HG02870 (cell line): ENCODE measurements around the gene TOR4A.

Experiments used
- ATAC-seq: cut with Tn5 transposase; IDR thresholded peaks from one replicate; pipeline ENCODE4 v1.9.1; 2021; ENCODE audit warnings: mild to moderate bottlenecking, moderate library complexity; ENCODE audit not compliant: unreplicated experiment

The TOR4A gene

DNA sequence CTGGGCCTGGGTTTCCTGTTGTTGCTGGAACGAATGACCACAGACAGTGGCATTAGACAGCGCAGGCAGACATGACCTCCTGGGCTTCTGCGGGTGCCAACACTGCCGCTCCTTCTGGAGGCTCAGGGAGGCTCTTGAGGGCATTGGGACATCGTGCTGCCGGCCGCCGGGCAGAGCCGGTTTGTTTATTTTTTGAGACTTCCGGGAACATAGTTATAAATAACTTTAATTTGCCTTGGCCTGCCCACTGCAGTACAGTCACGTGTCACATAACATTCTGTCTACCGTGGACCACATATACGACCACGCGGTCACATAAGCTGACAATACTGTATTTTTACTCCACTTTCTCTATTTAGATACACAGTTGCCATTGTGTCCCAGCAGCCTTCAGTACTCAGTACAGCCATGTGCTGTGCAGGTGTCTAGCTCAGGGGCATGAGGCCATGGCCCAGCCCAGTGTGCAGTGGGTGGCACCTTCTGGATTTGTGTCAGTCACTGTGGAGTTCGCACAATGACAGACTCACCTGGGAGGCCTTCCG is 8.2 kb upstream of the TOR4A start:
- no peak for ATAC-seq

DNA sequence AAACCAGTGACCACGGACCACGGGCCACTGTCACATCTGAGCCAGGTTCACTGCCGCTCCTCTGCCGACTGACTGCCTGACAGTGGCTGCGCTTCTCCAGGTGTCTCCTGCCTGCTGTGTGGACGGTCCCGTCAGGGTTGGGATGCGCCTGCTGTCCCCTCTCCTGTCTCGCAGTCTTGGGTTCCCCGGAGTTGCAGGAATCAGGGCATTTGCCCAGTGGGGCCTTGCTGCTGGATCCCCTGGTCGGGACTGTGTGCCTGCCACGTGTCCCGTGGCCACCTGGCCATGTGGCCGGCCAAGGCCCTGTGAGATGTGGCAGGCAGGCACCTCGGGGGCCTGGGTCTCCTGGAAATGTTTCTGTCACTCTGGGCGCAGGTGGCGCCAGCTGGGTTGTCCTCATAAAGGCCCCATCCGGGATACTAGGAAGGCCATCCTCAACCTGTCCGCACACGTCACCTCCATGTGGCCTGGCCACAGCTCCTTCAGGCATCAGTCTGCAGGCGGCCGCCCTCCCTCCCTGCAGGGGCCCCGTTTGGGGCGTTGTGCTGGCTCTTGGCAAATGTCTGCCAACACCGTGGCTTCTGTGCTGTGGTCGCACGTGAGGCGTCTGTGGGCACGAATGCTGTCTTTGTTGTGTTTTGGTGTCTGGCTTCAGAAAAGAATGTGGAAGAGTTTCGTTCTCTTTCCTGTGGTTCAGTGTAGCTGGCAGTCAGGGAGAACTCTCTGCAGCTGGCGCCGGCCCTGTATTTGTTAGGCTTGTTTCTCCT is 6.4 kb upstream of the TOR4A start:
- ATAC-seq: no peak

DNA sequence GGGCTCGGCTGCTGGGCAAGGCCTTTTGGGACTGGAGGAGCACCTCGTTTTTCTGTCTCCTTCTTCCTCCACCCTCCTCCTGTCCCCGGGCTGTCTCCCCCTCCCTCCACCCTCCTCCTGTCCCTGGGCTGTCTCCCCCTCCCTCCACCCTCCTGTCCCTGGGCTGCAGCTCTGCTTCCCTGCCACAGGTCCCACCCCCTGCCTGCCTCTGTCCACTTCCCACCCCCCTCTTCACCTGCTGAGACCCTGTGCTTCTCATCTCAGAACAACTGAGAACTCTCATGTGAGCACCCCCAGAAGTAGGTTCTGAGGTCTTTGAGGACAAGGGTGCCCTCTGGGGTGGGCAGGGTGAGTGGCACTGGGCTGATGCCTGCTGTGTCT is 5.8 kb upstream of the TOR4A start:
- no peak for ATAC-seq

DNA sequence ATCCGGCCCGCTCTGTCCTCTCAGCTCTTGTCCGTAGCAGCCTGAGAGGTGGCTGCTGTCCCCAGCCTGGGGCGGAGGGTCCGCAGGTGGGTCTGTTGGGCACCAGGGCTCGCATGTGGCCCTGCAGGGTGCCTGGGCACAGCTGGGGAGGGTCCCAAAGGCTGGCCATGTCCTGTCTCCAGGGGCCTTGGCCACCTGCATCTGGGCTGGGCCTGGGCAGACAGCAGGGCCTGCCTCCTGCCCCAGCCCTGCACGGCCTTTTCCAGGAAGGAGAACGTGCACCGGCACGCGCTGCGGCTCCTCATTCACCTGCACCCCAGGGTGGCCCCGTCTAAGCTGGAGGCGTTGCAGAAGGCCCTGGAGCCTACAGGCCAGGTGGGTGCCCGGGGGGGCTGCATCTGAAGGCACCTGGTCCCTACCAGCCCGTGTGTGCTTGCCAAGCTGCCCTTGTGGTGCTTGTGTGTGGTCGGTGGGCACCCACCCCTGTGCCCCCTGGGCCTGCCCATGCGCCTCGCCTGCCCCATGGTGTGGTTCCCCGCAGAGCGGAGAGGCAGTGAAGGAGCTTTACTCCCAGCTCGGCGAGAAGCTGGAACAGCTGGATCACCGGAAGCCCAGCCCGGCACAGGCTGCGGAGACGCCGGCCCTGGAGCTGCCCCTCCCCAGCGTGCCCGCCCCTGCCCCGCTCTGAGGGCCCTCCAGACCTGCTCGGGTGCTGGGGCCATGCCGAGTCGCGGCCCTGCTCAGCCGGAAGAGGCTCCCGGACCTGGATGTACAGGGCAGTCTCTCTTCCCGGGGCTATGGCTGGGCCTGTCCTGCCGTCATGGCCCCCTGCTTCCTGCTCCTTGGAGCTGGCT is 5.1 kb upstream of the TOR4A start:
- ATAC-seq: no peak

DNA sequence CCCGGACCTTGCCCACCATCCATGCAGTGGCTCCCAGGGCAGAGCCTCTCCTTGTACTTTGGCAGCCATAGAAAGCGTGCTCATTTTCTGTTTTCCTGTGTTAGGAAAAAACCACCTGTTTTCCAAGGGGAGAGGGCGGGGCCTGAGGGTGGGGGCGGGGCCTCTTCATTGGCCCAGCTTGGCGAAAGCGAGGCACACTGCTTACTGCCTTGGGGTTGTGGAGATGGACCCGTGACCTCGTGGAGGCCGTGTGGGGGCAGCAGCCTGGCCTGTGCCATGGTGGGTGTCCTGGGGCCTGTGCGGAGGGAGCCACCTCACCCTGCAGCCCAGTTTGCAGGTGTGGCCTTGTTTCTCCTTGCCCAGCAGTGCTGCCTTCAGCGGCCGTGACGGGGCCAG is 4.4 kb upstream of the TOR4A start:
- ATAC-seq: no peak

DNA sequence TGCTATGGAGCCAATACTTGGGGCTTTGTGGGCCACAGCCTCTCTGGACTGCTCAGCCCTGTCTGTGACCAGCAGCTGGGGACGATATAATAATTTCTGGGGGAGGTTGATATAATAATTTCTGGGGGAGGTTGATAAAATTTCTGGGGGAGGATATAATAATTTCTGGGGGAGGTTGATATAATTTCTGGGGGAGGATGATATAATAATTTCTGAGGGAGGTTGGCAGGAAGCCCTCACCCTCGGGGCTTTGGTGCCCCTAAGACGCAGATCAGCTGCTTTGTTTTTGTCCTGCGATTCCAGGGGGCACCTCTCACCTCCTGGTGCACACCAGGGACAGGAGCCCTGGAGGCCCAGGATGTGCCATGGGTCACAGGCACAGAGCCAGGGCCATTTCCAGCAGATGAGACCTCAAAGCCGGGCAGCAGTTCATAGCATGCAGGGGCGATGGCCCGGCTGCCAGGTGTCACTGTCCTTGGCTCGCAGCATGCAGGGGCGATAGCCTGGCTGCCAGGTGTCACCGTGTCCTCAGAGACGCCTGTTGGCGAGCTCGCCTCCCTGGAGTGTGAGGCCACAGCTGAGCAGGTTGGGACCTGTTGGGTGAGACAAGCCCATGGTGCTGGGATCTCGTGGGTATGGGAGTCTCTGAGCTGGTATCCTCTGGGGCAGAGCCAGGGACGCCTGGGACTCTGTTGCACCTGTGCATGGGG is 3.8 kb upstream of the TOR4A start:
- no peak for ATAC-seq

DNA sequence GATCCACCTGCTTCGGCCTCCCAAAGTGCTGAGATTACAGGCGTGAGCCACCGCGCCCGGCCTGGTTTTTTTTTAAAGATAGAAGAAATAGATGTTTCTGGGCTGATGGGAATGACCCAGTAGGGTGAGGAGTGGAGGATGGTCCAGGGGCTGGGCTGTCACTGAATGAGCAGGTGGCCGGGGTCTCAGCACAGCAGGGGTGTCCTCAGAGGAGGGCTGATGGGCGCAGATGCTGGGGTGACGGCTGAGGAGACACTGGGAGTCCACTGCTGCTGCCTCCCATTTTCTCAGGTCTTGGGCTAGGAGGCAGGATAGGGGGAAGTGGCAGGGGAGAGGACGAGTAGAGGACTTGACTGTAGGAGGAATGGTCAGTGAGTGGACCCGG is 2.3 kb upstream of the TOR4A start:
- no peak for ATAC-seq

DNA sequence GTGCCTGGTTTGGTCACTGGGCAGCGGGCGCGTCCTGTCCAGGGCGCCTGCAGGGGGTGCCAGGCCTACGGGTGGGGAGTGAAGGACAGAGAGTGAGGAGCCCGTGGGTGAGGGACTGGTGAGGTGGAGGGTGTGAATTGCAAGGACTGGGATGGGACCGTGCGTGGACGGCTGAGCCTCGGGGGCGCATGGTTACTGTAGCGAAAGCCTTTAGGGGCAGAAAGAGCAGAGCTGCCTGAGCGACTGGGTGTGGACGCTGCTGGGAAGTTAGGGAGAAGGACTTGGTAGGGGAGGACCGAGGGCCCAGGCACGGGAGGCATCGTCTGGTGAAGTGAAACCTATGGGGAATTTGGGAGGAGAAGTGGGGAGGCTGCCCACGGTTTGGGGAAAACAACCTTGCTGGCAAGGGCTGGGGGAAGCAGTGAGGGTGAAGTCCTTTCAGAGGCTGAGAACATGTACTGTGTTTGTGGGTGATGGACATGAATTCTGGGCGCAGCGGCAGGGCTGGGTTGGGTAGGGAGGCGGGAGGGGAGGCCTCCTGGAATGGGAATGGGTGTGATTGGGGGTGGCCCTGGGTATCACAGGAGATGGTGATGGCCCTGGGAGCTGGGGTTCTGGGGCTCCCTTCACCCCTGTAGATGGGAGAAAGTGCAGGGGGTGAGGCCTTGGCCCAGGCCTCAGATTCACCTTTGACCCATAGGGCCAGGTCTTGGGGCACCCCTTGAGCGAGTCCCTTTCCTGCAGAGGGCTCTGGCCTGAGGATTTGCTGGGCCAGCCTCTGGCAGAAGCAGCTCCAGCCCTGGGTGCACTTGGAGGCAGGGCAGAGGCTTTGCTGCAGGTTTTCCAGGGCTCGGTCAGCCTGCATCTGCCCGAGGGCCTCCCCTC is 1.7 kb upstream of the TOR4A start:
- ATAC-seq: no peak

DNA sequence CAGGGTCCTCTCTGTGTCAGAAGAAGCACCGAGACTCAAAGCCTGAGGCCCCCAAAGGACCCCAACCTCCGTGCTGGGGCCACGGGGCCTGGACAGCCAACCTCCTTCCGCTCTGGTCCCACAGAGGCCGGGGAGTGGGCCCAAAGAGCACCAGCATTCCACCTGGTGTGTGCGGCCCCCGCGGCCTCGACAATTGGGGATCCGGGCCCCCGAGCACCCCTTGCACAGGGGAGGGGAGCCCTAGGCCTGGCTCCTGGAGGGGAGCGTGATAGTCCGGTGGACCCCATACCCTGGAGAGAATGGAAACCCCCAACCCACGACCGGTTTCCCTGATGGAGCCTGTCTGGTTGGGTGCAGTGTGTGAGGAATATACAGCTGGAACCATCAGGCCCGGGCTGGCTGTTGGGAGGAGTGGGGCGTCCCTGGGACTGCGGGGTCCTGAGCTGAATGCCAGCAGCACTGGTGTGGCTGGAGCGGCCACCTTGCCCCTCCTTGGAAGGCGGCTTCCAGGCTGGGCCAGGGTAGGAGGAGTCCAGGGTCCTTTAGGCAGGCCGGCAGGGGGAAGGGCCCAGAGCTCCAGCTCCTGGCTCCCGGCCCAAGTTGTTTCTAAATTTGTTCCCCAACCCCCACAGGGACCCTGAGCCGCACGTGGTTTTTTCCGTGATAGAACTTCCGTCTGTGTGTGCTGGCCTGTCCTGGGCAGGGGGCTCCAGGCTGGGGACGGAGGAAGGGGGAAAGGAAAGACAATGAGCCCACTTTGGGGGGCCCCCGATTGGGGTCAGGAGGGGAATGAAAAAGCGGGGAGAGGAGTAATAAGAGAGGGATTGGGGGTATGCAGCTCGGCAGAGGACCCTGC is 825 bp upstream of the TOR4A start:
- ATAC-seq: no peak

DNA sequence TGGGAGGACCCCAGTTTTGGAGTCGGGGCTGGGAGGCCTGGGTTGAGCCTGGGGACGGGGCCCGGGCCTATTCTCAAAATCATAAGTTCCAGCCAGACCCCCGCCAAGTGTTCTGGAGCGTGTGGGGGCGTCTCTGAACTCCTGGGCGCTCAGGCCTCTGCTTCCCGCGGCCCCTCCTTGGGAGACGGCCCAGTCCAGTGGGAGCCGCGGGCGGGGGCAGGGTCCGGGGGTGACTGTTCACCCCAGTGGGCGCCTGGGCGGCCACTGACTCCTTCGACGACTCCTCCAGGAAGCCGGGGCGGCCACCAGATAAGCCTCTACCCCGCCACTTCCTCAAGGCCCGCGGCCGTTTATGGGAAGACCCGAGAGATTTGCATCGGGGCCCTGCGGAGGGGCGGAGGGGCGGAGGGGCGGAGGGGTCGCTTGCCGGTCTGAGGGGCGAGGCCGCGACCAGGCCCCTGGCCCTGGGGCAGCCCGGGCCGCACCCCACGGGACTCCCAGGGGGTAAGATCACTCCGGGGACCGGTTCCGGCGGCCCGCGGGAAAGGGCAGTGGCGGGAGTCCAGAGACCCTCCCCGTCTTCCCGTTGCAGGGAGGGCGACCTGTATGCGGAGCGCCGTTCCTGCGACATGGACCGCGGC is 655 bp downstream of the TOR4A start:
- no peak for ATAC-seq

DNA sequence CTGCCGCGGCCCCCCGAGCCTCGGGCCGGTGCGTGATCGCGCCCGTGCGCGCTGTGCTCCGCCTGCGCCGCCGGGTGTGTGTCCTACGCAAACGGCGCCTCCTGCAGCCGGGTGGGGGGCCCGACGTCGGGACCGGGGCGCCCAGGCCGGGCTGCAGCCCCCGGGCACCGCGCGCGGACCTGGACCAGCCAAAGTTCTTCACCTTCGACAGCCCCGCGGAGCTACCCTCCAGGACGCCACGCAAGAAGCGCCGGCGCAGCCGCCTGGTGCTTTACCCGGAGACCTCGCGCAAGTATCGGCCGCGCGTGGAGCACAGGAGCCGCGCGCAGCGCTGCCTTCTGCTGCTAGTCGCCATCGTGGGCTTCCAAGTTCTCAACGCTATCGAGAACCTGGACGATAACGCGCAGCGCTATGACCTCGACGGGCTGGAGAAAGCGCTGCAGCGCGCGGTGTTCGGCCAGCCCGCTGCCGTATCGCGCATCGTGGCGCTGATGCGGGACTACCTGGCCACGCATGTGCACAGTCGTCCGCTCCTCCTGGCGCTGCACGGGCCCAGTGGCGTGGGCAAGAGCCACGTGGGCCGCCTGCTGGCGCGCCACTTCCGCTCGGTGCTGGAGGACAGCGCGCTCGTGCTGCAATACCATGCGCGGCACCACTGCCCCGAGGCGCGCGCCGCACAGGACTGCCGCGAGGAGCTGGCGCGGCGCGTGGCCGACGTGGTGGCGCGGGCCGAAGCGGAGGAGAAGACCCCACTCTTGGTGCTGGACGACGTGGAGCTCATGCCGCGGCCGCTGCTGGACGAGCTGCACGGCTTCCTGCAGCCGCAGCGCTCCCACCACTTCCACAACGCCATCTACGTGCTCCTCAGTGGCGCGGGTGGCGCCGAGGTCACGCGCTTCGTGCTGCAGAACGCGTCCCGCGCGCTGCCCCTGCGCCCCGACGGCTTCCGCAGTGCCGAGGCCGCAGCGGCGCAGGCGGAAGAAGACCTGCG is 1.5 kb downstream of the TOR4A start:
- no peak for ATAC-seq

DNA sequence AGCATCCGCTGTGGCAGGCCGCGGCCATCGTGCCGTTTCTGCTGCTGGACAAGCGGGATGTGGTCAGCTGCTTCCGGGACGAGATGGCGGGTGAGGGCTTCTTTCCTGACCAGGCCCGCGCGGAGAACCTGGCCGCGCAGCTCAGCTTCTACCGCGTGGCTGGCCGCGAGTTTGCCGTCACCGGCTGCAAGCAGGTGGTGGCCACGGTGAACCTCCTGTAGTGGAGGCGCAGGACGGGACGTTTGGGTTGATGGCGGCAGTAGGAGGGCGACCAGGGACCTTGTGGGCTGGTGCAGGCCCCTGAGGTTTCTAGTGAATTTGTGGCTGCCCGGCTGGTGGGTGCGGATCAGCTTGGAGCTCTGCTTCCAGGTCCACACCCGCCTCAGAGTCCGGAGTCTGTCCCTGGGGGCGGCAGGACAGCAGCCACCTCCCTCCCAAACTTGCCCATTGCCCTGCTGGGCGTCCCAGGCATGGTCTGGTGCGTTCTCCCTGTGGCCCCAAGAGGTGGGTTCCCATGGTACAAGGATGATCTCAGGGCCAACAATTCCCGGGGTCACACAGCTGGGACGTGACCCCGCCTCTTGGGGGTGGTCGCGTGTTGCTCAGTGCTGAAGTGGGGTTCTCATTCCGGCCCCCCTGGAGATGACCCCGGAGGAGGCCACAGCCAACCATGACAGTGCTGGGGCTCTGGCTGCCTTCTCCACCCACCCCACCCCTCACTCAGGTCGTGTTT is 2.4 kb downstream of the TOR4A start:
- no peak for ATAC-seq

DNA sequence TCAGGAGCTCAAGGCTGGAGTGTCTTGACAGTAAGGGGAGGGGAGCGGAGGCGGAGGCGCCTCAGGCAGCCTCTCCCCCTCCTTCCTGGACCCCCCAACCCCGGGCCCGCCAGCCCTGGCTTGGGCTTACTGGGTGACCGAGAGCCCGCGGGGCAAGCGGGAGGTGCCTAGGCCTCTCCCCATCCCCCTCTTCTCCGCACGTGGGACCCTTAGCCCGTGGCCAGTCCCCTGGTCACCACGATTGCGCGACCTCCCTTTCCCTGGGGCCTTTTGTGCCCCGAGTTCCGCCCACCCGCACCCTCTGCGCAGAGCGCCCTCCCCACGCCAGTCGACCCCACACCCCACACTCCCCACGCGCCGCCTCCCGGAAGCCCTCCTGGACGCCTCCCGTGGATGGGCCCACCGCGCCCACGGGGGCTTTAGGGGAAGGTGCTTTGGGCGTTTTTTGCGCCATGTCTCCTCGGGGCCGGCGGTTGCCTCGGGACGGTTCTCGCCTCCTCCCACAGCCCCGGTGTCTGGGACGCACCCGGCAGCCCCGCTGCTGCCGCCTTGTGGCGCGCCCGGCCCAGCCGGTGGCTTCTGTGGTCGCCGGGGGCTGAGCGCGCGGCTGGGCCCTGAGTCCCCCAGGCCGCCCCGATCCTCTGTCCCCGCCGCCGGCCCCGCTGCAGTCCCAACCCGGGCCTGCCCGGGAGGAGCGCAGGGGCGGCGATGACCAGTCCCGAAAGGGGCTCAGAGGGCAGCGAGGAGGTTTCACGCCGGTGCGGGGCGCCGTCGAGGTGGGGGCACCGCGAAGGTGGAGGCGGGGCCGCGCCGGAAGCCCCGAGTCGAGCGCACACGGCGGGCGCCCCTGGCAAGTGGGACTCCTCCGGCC is 3.2 kb downstream of the TOR4A start:
- ATAC-seq: no peak

DNA sequence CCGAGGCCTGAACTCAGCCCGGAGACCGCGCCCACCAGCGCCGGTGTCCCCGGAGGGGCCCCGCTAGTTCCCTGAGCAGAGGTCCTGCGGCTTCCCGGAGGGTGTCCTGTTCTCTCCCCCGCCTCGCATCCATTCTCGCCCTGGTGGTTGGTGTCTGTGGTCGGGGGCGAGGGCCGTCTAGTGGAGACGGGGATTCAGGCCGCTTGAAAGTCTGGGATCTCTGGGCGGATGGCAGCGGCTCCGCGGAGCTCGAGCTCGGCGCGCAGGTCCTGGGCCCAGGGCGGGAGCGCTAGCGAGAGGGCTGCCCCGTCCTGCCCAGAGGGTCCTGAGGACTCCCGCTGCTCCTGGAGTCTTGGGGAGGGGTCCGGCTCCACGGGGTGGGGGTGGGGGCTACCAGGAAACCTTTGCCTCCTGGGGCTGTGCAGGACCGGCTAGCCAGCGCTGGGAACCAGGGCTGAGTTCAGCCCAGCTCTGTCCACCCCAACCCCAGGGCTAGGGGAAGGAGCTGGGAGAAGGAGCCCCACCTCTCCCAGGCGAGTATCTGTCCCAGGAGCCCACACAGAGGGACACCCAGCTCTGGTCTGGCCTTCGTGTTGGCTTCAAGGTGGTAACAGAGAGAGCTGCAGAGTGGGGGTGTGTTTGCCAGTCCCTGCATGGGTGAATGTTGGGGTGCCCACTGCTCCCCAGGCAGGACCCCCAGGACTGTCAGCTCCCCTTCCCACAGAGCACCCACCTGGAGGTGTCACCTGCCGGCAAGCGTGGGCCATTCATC is 4.0 kb downstream of the TOR4A start:
- ATAC-seq: no peak

DNA sequence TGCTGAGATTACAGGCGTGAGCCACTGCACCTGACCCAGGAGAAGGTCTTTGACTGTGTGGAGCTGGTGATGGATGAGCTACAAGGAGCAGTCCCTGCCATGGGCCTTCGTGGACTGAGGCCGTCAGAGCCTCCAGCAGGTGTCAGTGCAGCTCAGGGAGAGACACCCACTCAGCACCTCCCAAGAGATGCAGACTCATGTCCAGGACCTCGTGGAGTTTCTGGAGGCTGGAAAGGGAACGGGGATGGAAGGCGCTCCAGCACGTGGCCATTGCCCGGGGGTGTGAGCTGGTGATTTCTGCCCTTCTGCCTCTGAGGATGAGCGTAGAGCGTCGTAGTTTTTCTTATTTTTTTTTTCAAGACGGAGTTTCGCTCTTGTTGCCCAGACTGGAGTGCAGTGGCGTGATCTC is 9.5 kb downstream of the TOR4A start:
- no peak for ATAC-seq

DNA sequence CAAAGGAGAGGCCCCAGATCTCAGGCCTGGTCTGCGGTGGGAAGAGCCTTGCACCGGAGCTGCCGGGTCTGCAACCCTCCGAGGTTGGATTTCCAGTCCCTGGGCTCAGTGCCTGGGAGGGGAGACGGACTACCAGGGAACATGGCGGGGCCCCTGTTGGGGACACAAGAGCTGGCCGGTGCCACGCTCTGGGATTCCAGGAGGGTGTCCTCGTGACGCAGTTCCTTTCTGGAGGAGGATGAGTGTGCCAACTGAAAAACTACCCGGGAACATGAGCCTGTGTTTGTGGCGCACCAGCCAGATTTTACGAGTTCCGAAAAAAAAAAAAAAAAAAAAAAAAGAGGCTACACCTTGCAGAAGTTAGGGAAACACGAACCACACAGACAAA is 15.6 kb downstream of the TOR4A start:
- no peak for ATAC-seq
